NT2/D1 (cell line): ENCODE data around the gene ARPC1B.

Source experiments
- YY1 ChIP-seq: IDR thresholded peaks from 2 replicates; pipeline ENCODE4 v1.6.1; 2011; ENCODE audit not compliant: insufficient read length, insufficient read depth
- ZNF274 ChIP-seq: IDR thresholded peaks from 2 replicates; pipeline ENCODE4 v1.6.1; 2011; ENCODE audit warnings: mild to moderate bottlenecking, low read depth, low read length

DNA sequence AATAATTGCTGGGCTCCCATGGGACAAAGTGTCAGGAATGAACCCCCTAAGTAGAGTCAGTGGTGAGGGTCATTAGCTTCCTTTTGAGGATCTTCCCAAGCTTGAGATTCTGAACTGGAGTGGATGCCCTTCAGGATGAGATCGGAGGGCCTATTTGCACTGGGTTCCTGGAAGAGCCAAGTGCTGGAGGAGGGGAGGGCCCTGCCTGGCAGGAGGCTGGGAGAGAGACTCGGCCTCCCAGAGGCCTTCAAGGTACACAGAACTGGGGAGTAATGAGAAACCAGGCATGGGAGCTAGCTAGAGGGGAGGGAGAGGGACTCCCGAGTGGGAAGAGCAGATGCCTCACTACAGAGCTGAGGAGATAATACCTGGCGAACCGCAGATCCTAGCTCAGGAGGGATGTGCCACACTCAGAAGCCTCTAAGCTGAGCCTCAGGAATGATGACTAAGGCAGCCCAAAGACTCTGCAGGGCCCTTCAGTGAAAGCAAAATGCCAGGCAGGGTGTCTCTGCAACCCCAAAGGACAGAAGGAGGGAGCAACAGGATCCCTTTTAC lies 24.4 kb downstream of the ARPC1B start:
- TF ChIP-seq ZNF274 (no peak), YY1 (no peak)
